ENCODE measurements around the gene GPC1. TPM values are rescaled to one million over a fixed set of nuclear protein-coding genes. Genes with fewer than 3 reads are reported as not detected.
A peak's percentile ranks its signal among the peaks of the same experiment; 100 is the strongest.

Gene GPC1
- total and polyA plus RNA-seq, 2 of the 13 experiments (the other 11 are each of a cell fraction or from before 2014, with no cell fraction given): 4.0 to 5.5 TPM

GRCh38 chr2:240513549-240514287 is 78.3 kb downstream of the GPC1 start (continued):
- TF ChIP-seq KIAA2018 (CRISPR knock-in tag; IDR thresholded peaks at IDR 0.05; ENCODE audit: borderline replicate concordance) (no peak), PBX3 (CRISPR knock-in tag; IDR thresholded peaks at IDR 0.05; ENCODE audit: borderline replicate concordance) (no peak), ZNF446 (CRISPR knock-in tag; IDR thresholded peaks at IDR 0.05) (no peak), ZNF619 (CRISPR knock-in tag; IDR thresholded peaks at IDR 0.05) (0 out of 2 replicates have a peak, but pooled peaks have one; percentile 76), MLLT10 (CRISPR knock-in tag; IDR thresholded peaks at IDR 0.05) (no peak), ZNF264 (CRISPR knock-in tag; IDR thresholded peaks at IDR 0.05) (no peak), SRSF1 (optimal IDR thresholded peaks at IDR 0.05; ENCODE audit: low read depth, low read length) (no peak), REL (CRISPR knock-in tag; conservative IDR thresholded peaks at IDR 0.05) (no peak), ZNF83 (CRISPR knock-in tag; IDR thresholded peaks at IDR 0.05; ENCODE audit: borderline replicate concordance) (no peak), ZNF557 (CRISPR knock-in tag; IDR thresholded peaks at IDR 0.05) (no peak), ZNF136 (CRISPR knock-in tag; IDR thresholded peaks at IDR 0.05; ENCODE audit: low read depth) (no peak), ZNF713 (CRISPR knock-in tag; IDR thresholded peaks at IDR 0.05) (no peak), ISL2 (CRISPR knock-in tag; IDR thresholded peaks at IDR 0.05) (no peak), ZBTB8A (CRISPR knock-in tag; IDR thresholded peaks at IDR 0.05; ENCODE audit: borderline replicate concordance, low read depth) (no peak), ZSCAN29 (CRISPR knock-in tag; conservative IDR thresholded peaks at IDR 0.05) (no peak)
